Right atrium auricular region (tissue), 2 donors: ENCODE results near the gene CMC1. TPM values are rescaled to one million over a fixed set of nuclear protein-coding genes. Genes with fewer than 3 reads are reported as not detected.
"Not testable (repeated sequence)": the region's sequence is repeated elsewhere in the genome, so short reads cannot be mapped to it uniquely, and the experiment has no call there.

Source experiments
- DNase-seq: peaks from one replicate; pipeline ENCODE4 v3.0.0-alpha.2; 2019; ENCODE audit warnings: low spot score
- H3K27ac ChIP-seq, 2 donors: fragments of 200-600 bp; sonication (generic); 1 replicate in 1 of 2; 2 replicates in 1 of 2; pipeline ENCODE4 v1.5.1; 2016 to 2019
- H3K27me3 ChIP-seq, 2 donors: fragments of 200-600 bp; sonication (generic); one replicate each; pipeline versions ENCODE4 v1.5.1 to v1.6.0; 2017 to 2019
- H3K36me3 ChIP-seq: fragments of 200-600 bp; sonication (generic); one replicate; pipeline ENCODE4 v1.5.1; 2016
- H3K4me1 ChIP-seq, 2 donors: fragments of 200-600 bp; sonication (generic); one replicate each; pipeline versions ENCODE4 v1.5.1 to v1.6.0; 2017 to 2019
- H3K4me3 ChIP-seq, 2 donors: fragments of 200-600 bp; sonication (generic); 1 replicate in 1 of 2; 2 replicates in 1 of 2; pipeline ENCODE4 v1.5.1; 2017 to 2019; ENCODE audit warnings: mild to moderate bottlenecking in 1 of 2, moderate library complexity in 1 of 2
- H3K9me3 ChIP-seq, 2 donors: fragments of 200-600 bp; sonication (generic); one replicate each; pipeline ENCODE4 v1.5.1; 2019
- CTCF ChIP-seq, 2 donors: fragments of 200-600 bp; sonication (generic); IDR thresholded peaks; one replicate each; pipeline ENCODE4 v1.5.1; 2019; ENCODE audit warnings: antibody characterized with exemption in 2 of 2
- total RNA-seq, 2 donors: library from RNA; depleted of rRNA; stranded (reverse); fragments of >200 nt; gene quantifications; one replicate each; pipeline ENCODE4 v1.1.0, GENCODE V29; 2016

Gene CMC1
- total RNA-seq, 2 donors from 2014 or later = 27.4 to 41.8 TPM

DNA sequence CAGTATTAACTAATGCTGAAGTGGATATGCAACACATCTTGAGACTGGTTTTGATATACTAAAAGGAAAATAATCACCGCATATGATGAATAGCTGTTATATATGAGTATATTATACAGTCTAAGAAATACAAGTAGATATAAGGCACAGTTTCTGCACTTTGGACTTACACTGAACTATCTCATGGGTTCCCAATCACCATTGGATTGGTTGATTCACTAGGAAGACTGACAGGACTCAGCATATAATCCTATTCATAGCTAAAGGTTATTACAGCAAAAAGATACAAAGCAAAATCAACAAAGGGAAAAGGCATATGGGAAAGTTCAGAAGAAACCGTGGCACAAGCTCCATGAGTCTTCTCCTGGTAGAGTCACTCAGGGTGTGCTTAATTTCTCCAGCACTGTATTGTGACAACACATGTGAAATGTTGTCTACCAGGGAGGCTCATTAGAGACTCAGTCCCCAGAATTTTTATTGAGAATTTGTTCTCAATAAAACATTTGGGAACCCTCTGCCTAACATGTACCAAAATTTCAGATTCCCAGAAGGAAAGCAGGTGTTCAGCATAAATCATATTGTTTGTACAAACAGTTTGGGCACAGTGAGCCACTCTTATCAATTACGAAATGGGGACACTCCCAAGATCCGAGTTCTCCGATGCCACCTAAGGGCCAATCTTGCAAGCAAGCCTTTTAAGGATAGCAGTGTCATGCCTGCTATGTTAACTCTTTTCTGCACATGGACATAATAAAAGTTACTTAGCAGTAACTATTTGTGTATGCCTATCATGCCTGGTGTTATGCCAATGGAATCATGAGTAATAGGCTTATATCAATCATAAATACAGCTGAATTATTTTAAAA, 26.8 kb downstream of the CMC1 start:
- H3K36me3 ChIP-seq = peaks cover 8% of the 10 kb centered on the region
- no peaks in the 10 kb centered on the region for H3K4me1 ChIP-seq
- no peaks in the 10 kb centered on the region for H3K27me3 ChIP-seq
- H3K9me3 ChIP-seq = peaks cover 0 to 10% of the 10 kb centered on the region in 2 donors
- DNase-seq = no peak
- peak overlapping the region in 1 of 2 donors; percentile 11 for H3K27ac ChIP-seq
- H3K4me3 ChIP-seq = no peak overlapping the region
- TF ChIP-seq CTCF (IDR thresholded peaks at IDR 0.05) = no peak

GRCh38 chr3:28268989-28269388, 27.6 kb downstream of the CMC1 start:
- peaks cover 0 to 18% of the 10 kb centered on the region in 2 donors for H3K9me3 ChIP-seq
- H3K27me3 ChIP-seq = no peaks in the 10 kb centered on the region
- DNase-seq = no peak
- no peak overlapping the region for H3K27ac ChIP-seq
- no peak overlapping the region for H3K4me3 ChIP-seq
- TF ChIP-seq CTCF (IDR thresholded peaks at IDR 0.05) = no peak
- no peaks in the 10 kb centered on the region for H3K4me1 ChIP-seq
- peaks cover 8% of the 10 kb centered on the region for H3K36me3 ChIP-seq

GRCh38 chr3:28269884-28270283, 28.5 kb downstream of the CMC1 start:
- not testable (repeated sequence) for DNase-seq, H3K27ac ChIP-seq, H3K27me3 ChIP-seq, H3K4me3 ChIP-seq, H3K4me1 ChIP-seq
- peaks cover 0 to 19% of the 10 kb centered on the region in 2 donors for H3K9me3 ChIP-seq
- peaks cover 13% of the 10 kb centered on the region for H3K36me3 ChIP-seq

- H3K36me3 ChIP-seq = peaks cover 13% of the 10 kb centered on the region
These were observed 32.4 kb downstream of the CMC1 start for GRCh38 chr3:28273837-28274236.

DNA sequence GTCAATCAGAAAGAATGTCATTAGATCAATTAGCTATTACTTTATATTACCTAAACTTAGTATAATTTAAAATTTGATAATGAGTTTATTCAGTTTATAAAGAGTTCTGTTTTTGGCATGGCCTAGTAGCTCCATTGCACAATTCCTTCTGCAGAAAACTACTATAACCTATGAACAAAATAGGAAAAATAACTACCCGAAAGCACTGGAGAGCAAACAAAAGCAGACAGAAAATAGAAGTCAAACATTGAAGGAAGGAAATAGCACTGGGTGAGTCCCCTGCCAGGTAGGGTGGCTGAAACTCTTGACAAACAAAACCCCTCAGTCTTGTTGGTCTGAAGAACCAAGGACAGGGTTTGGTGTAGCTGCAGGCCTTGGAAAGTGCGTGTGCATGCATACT, 37.5 kb downstream of the CMC1 start:
- Histone ChIP-seq H3K9me3 (peaks cover 0 to 2% of the 10 kb centered on the region in 2 donors), H3K27ac (no peak overlapping the region), H3K27me3 (no peaks in the 10 kb centered on the region), H3K4me3 (no peak overlapping the region), H3K4me1 (peaks cover 0 to 3% of the 10 kb centered on the region in 2 donors), H3K36me3 (peaks cover 4% of the 10 kb centered on the region)
- no peak for TF ChIP-seq CTCF (IDR thresholded peaks at IDR 0.05)
- no peak for DNase-seq

More at GRCh38 chr3:28273837-28274236, 32.4 kb downstream of the CMC1 start:
- no peak for DNase-seq
- no peak for TF ChIP-seq CTCF (IDR thresholded peaks at IDR 0.05)
- no peak overlapping the region for H3K27ac ChIP-seq
- peaks cover 0 to 19% of the 10 kb centered on the region in 2 donors for H3K9me3 ChIP-seq
- H3K4me3 ChIP-seq = no peak overlapping the region
- no peaks in the 10 kb centered on the region for H3K27me3 ChIP-seq
- no peaks in the 10 kb centered on the region for H3K4me1 ChIP-seq

DNA sequence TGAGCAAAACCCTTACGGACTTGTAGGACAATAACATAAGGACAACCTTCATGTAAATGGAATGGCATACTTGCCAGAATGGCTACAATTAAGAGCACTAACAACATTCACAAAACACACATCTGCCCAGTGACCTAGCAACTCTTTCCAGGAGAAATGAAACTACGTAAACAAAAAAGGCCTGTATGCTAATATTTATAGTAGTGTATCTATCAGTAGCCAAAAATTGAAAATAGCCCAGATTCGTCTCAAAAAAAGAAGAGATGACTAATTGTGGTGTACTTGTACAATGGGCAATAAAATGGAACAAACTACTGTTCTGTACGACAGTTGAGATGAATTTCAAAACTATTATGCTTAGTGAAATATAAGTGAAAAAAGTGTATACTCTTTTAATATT, 38.4 kb downstream of the CMC1 start:
- DNase-seq = no peak
- Histone ChIP-seq H3K9me3 (no peaks in the 10 kb centered on the region), H3K4me1 (peaks cover 0 to 3% of the 10 kb centered on the region in 2 donors), H3K27ac (no peak overlapping the region), H3K27me3 (no peaks in the 10 kb centered on the region), H3K4me3 (no peak overlapping the region), H3K36me3 (no peaks in the 10 kb centered on the region)
- TF ChIP-seq CTCF (IDR thresholded peaks at IDR 0.05) = no peak
